HG03025 (cell line): ENCODE measurements around the gene ASB12.

Experiments used
- ATAC-seq: cut with Tn5 transposase; IDR thresholded peaks from one replicate; pipeline ENCODE4 v1.9.1; 2021; ENCODE audit warnings: mild to moderate bottlenecking, moderate library complexity; ENCODE audit not compliant: unreplicated experiment, low FRiP score

Gene ASB12

GRCh38 chrX:64187762-64188150 is 42.7 kb downstream of the ASB12 start:
- ATAC-seq: no peak

DNA sequence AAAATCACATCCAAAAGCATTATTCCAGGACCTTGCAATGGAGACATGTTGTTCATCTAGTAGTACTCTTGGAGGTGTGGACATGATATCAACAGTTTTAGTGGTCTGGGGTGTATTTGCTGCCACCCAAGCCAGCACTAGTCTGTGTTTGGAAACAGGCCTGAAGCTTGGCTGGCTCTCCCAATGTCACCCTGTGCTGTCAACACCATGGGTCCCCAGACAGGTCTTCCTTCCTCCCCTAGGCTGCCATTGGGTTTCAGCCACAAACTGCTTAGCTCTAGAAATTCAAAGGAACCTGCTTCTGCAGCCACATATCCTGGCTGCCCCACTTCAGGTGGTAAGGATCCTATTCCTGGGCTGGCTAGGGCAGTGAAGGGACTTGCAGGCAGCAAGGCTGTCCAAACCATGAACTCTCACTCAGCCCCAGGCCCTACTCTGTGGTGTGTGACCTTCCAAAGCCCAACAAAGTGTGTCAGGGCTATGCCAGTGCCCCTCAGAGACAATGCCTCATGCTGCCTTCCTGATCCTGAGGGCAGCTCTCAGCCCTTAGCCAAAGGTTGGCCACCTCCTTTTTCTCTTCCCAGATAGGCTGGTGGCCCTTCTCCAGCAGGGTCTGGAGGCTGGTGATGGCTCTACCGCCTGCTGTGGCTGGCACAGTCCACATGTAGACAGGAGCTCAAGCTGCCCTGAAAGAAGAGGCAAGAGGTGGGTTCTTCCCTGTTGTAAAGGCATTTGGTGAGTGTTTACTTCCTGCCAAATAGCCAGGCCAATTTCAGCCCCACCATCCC is 43.2 kb downstream of the ASB12 start:
- ATAC-seq: no peak

- no peak for ATAC-seq
Observed at GRCh38 chrX:64184396-64184795, 46.0 kb downstream of the ASB12 start.

DNA sequence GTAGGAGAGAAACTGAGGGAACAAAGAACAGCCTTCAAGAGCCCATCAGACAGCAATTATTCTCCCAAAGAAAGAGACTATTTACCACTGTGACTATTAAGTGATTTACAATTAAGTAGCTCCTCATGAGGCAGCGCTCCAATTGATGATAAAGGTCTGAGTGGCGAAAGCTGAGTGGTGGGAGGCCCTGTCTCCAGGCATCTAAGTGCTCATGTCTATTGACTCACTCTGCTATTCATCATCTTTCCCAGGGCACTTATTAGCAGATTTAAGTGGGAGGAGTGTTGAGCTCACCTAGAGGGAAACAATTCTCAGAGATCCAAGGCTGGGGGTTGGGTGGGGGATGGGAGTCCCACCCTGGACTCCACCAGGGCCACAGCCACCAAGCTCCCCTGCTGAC is 48.2 kb downstream of the ASB12 start:
- ATAC-seq: no peak

DNA sequence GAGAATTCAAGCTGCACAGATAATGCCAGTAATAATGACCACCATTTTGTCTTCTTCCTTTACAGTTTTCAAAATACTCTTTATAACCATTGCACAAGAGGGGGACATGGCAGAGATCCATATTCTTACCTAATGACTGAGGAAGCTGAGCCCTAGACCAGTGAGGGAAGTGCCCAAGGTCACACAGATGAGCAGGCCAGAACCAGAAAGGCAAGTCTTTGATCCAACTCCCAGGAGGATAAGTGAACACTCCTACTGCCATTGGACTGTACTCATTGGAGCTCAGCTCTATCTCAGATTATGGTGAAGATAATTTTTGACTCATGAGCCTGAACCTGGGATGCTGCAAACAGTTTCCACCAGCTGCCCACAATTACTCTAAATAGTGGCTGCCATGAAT is 53.5 kb downstream of the ASB12 start:
- ATAC-seq: no peak
